Neural cell (in vitro differentiated cells): Measurements from ENCODE around the gene FZR1. TPM values are rescaled to one million over a fixed set of nuclear protein-coding genes. Genes with fewer than 3 reads are reported as not detected.

ENCODE experiments used
- H2AFZ ChIP-seq: fragments of 200-600, 300-800 bp; sonication (generic), shearing (Covaris generic); 2 replicates; pipeline ENCODE4 v1.6.0; 2014; ENCODE audit warnings: low read depth, mild to moderate bottlenecking, antibody characterized with exemption, low read length, moderate library complexity
- H3F3A ChIP-seq: fragments of 200-600 bp; shearing (Covaris generic); 2 replicates; pipeline ENCODE4 v1.6.1; 2016; ENCODE audit warnings: mild to moderate bottlenecking, moderate library complexity, mixed read lengths, antibody characterized with exemption, low read length; ENCODE audit not compliant: insufficient read depth, poor library complexity, severe bottlenecking
- H3K27ac ChIP-seq: fragments of 200-600, 300-800 bp; sonication (generic), shearing (Covaris generic); 2 replicates; pipeline ENCODE4 v1.5.1; 2014; ENCODE audit warnings: mild to moderate bottlenecking, low read length, moderate library complexity
- H3K27me3 ChIP-seq: fragments of 300-800, 200-600 bp; sonication (generic), shearing (Covaris generic); 2 replicates; pipeline ENCODE4 v1.6.0; 2014; ENCODE audit warnings: mild to moderate bottlenecking, low read depth, low read length, moderate library complexity; ENCODE audit not compliant: insufficient read depth
- H3K36me3 ChIP-seq: fragments of 300-800, 200-600 bp; sonication (generic), shearing (Covaris generic); 2 replicates; pipeline ENCODE4 v1.5.1; 2014; ENCODE audit warnings: mild to moderate bottlenecking, antibody characterized with exemption, low read length, moderate library complexity; ENCODE audit not compliant: insufficient read depth
- H3K4me2 ChIP-seq: fragments of 300-800, 200-600 bp; sonication (generic), shearing (Covaris generic); 2 replicates; pipeline ENCODE4 v1.6.0; 2014; ENCODE audit warnings: mild to moderate bottlenecking, low read length
- H3K4me3 ChIP-seq: fragments of 300-800, 200-600 bp; sonication (generic), shearing (Covaris generic); 2 replicates; pipeline ENCODE4 v1.5.1; 2014; ENCODE audit warnings: mild to moderate bottlenecking, low read length, moderate library complexity
- H3K79me2 ChIP-seq: fragments of 200-600 bp; shearing (Covaris generic); replicated peaks from 2 replicates; pipeline ENCODE4 v1.6.0; 2014; ENCODE audit warnings: mild to moderate bottlenecking, low read length, moderate library complexity; ENCODE audit not compliant: insufficient read depth
- H3K9ac ChIP-seq: fragments of 300-800, 200-600 bp; sonication (generic), shearing (Covaris generic); 2 replicates; pipeline ENCODE4 v1.6.1; 2016; ENCODE audit warnings: mild to moderate bottlenecking, low read length, mixed read lengths
- H3K9me2 ChIP-seq: fragments of 200-600 bp; shearing (Covaris generic); 2 replicates; pipeline ENCODE4 v1.6.1; 2016; ENCODE audit warnings: mild to moderate bottlenecking, low read length, mixed read lengths; ENCODE audit not compliant: insufficient read depth
- H3K9me3 ChIP-seq: fragments of 200-600, 300-800 bp; sonication (generic), shearing (Covaris generic); 2 replicates; pipeline ENCODE4 v1.6.1; 2016; ENCODE audit warnings: mild to moderate bottlenecking, mixed run types, low read length, moderate library complexity, mixed read lengths
- H4K20me1 ChIP-seq: fragments of 200-600 bp; shearing (Covaris generic); 2 replicates; pipeline ENCODE4 v1.6.1; 2016; ENCODE audit warnings: mild to moderate bottlenecking, mixed run types; ENCODE audit not compliant: insufficient read depth
- EP300 ChIP-seq: fragments of 450-650 bp; conservative IDR thresholded peaks from 2 replicates; pipeline ENCODE4 v1.6.1; 2014; ENCODE audit warnings: antibody characterized with exemption, mild to moderate bottlenecking, moderate library complexity; ENCODE audit not compliant: poor library complexity, severe bottlenecking
- EZH2 ChIP-seq: fragments of 200-600, 300-800 bp; shearing (Covaris generic), sonication (generic); IDR thresholded peaks from 2 replicates; pipeline ENCODE4 v1.6.1; 2014; ENCODE audit warnings: antibody characterized with exemption, low read length, borderline replicate concordance, mild to moderate bottlenecking; ENCODE audit not compliant: insufficient read depth, poor library complexity, severe bottlenecking
- MXI1 ChIP-seq: fragments of 450-650 bp; conservative IDR thresholded peaks from 2 replicates; pipeline ENCODE4 v1.6.1; 2014; ENCODE audit warnings: antibody characterized with exemption, mild to moderate bottlenecking; ENCODE audit not compliant: poor library complexity, severe bottlenecking
- POLR2AphosphoS5 ChIP-seq: IDR thresholded peaks from 2 replicates; pipeline ENCODE4 v1.6.1; 2012
- RAD21 ChIP-seq: fragments of 450-650 bp; conservative IDR thresholded peaks from 2 replicates; pipeline ENCODE4 v1.6.1; 2014; ENCODE audit warnings: antibody characterized with exemption, mild to moderate bottlenecking, moderate library complexity
- SMC3 ChIP-seq: fragments of 450-650 bp; conservative IDR thresholded peaks from 2 replicates; pipeline ENCODE4 v1.6.1; 2014; ENCODE audit warnings: antibody characterized with exemption, mild to moderate bottlenecking, moderate library complexity; ENCODE audit not compliant: poor library complexity
- TAF1 ChIP-seq: IDR thresholded peaks from 2 replicates; pipeline ENCODE4 v1.6.1; 2012; ENCODE audit warnings: low read depth
- polyA plus RNA-seq: library from polyadenylated mRNA; depleted of rRNA; stranded (reverse); fragments of >200 nt; gene quantifications from 2 replicates; pipeline ENCODE4 v1.2.3, GENCODE V29; 2014
- TF ChIP-seq, protein P1 (sequence below): fragments of 450-650 bp; IDR thresholded peaks from 2 replicates; pipeline ENCODE4 v1.5.1; 2014; ENCODE audit warnings: antibody characterized with exemption, mild to moderate bottlenecking, moderate library complexity; ENCODE audit not compliant: poor library complexity, severe bottlenecking
- TF ChIP-seq, protein P2 (sequence below): IDR thresholded peaks from 2 replicates; pipeline ENCODE4 v1.6.1; 2012; ENCODE audit warnings: borderline replicate concordance

FZR1 gene
- polyA plus RNA-seq, 1 donor from 2014 or later: 55.7 TPM

DNA sequence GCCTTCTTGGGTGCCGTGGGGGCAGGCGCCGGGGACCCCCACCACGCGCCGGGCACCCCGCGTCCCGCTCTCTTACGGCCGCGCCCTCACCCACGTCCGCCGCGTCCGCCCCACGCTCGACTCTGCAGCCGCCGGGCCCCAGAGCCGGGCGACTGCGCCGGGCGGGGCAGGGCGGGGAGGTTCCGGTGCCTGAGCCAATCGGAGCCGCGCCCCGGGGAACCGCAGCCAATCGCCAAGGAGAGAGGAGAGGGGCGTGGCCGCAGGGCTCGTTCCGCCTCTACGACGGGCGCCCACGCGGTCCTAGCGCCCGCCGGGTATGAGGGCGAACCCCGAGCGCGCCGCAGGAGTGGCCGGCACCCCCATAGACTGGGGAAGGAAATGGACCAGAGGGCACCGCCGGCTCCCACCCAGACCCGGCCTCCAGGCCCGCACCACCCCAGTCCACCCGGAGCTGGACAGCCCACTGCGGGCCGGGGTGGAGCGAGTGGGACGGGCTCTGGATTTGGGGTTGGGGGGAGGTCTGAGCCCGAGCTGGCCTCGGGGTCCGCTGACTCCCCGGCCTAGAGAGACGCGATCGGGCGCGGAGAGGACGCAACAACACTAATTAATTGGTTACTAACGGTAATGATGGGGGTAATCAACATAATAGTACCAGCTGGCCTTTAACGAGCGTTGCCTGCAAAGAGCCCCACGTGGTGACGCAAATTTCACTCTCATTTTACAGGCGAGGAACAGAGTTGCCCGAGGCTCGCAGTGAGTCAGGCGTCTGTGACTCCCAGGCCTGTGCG is 51.5 kb downstream of the FZR1 start, which contains the start of gene MFSD12:
TSS of gene MFSD12 (minus strand) at position 126 of the 788 bp plus-strand sequence. CDS start 183 bp downstream, outside the sequence.
- Histone ChIP-seq H2AFZ (peak within 1 kb of the TSS; percentile 45), H3K9ac (peak within 1 kb of the TSS; percentile 60), H3K9me2 (no peaks in the 10 kb centered on the region), H3K27ac (no peak within 1 kb of the TSS), H3K27me3 (no peaks in the 10 kb centered on the region), H3K4me2 (peak within 1 kb of the TSS; percentile 68), H4K20me1 (no peaks in the 10 kb centered on the region), H3F3A (no peaks in the 10 kb centered on the region), H3K9me3 (no peaks in the 10 kb centered on the region), H3K4me3 (peak within 1 kb of the TSS; percentile 82), H3K79me2 (no peaks in the 10 kb centered on the region), H3K36me3 (no peaks in the 10 kb centered on the region)
- TF ChIP-seq POLR2AphosphoS5 (no peak), EZH2 (no peak), RAD21 (no peak), MXI1 (peak; percentile 86), TAF1 (no peak), SMC3 (peak; percentile 26), EP300 (peak; percentile 21)
- TF ChIP-seq, protein P1, sequence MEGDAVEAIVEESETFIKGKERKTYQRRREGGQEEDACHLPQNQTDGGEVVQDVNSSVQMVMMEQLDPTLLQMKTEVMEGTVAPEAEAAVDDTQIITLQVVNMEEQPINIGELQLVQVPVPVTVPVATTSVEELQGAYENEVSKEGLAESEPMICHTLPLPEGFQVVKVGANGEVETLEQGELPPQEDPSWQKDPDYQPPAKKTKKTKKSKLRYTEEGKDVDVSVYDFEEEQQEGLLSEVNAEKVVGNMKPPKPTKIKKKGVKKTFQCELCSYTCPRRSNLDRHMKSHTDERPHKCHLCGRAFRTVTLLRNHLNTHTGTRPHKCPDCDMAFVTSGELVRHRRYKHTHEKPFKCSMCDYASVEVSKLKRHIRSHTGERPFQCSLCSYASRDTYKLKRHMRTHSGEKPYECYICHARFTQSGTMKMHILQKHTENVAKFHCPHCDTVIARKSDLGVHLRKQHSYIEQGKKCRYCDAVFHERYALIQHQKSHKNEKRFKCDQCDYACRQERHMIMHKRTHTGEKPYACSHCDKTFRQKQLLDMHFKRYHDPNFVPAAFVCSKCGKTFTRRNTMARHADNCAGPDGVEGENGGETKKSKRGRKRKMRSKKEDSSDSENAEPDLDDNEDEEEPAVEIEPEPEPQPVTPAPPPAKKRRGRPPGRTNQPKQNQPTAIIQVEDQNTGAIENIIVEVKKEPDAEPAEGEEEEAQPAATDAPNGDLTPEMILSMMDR: peak; percentile 16
- TF ChIP-seq, protein P2, sequence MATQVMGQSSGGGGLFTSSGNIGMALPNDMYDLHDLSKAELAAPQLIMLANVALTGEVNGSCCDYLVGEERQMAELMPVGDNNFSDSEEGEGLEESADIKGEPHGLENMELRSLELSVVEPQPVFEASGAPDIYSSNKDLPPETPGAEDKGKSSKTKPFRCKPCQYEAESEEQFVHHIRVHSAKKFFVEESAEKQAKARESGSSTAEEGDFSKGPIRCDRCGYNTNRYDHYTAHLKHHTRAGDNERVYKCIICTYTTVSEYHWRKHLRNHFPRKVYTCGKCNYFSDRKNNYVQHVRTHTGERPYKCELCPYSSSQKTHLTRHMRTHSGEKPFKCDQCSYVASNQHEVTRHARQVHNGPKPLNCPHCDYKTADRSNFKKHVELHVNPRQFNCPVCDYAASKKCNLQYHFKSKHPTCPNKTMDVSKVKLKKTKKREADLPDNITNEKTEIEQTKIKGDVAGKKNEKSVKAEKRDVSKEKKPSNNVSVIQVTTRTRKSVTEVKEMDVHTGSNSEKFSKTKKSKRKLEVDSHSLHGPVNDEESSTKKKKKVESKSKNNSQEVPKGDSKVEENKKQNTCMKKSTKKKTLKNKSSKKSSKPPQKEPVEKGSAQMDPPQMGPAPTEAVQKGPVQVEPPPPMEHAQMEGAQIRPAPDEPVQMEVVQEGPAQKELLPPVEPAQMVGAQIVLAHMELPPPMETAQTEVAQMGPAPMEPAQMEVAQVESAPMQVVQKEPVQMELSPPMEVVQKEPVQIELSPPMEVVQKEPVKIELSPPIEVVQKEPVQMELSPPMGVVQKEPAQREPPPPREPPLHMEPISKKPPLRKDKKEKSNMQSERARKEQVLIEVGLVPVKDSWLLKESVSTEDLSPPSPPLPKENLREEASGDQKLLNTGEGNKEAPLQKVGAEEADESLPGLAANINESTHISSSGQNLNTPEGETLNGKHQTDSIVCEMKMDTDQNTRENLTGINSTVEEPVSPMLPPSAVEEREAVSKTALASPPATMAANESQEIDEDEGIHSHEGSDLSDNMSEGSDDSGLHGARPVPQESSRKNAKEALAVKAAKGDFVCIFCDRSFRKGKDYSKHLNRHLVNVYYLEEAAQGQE: peak; percentile 11

DNA sequence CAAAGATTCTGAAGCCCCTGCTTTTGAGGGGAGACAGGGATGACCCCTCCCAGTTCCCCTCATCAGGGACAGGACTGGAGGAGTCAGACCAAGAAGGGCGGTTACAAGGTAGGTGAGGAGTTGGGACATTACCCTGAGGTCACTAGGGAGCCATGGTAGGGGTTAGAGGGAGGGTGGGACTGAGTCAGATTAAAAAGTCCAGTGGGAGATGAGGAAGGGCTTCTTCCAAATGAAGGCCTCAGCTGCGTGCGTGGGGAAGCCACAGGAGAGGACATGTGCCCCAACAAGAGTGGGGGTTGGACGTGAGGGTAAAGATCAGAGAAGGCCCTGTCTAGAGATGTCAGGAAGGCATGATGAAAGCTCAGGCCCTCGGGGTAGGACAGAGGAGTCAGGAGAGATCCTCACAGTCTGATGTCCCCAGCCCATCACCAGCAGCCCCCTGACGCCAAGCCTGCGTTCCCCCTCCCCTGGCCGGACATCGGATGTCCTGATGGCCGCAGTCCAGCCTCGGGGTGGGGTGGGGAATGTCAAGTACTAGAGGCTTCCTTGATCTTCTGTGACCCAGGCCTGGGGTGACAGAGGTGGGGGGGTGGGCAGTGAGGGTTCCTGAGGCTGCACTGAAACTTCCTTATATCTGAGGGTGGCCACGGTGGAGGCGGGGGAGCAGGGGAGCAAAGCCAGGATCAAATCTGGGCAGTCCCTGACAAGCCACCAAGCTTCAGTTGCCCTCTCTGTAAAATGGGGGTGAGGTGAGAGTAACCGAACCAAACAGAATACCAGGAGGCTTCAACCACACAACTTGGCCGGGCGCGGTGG is 57.8 kb downstream of the FZR1 start:
- no peaks in the 10 kb centered on the region for H3K36me3 ChIP-seq
- H3F3A ChIP-seq: no peaks in the 10 kb centered on the region
- no peak overlapping the region for H3K4me3 ChIP-seq
- H3K9me2 ChIP-seq: no peaks in the 10 kb centered on the region
- H3K4me2 ChIP-seq: no peak overlapping the region
- TF ChIP-seq MXI1 (no peak), TAF1 (no peak), RAD21 (no peak), POLR2AphosphoS5 (no peak), SMC3 (no peak), EZH2 (no peak), EP300 (no peak)
- TF ChIP-seq, protein P1: no peak
- TF ChIP-seq, protein P2: no peak
- no peak overlapping the region for H3K9ac ChIP-seq
- H3K27me3 ChIP-seq: no peaks in the 10 kb centered on the region
- no peaks in the 10 kb centered on the region for H3K9me3 ChIP-seq
- H3K27ac ChIP-seq: no peak overlapping the region
- no peaks in the 10 kb centered on the region for H4K20me1 ChIP-seq
- H3K79me2 ChIP-seq: no peaks in the 10 kb centered on the region
- H2AFZ ChIP-seq: no peak overlapping the region
